Left lung (tissue), 14 donors: Measurements from ENCODE around the gene PKDCC. TPM values are rescaled to one million over a fixed set of nuclear protein-coding genes. Genes with fewer than 3 reads are reported as not detected.

Experiments used
- ATAC-seq: fragments of 200-7000 bp; cut with Tn5 transposase; one replicate; pipeline ENCODE4 v1.9.1; 2020; ENCODE audit warnings: moderate library complexity
- DNase-seq, 4 donors: peaks; one replicate each; pipeline ENCODE4 v3.0.0-alpha.2; 2013 to 2020
- H3K27ac ChIP-seq, 2 donors: fragments of 200-600 bp; sonication (generic) in 1 of 2; one replicate each; pipeline versions ENCODE4 v1.5.0 to v1.8.0; 2020 to 2021
- H3K27me3 ChIP-seq, 2 donors: fragments of 200-600 bp; sonication (generic) in 1 of 2; one replicate each; pipeline versions ENCODE4 v1.5.0 to v1.8.0; 2020 to 2021
- H3K36me3 ChIP-seq, 2 donors: fragments of 200-600 bp; sonication (generic) in 1 of 2; one replicate each; pipeline versions ENCODE4 v1.5.0 to v1.8.0; 2020 to 2021
- H3K4me1 ChIP-seq, 2 donors: fragments of 200-600 bp; one replicate each; pipeline ENCODE4 v1.8.0; 2021
- H3K4me3 ChIP-seq, 2 donors: fragments of 200-600 bp; sonication (generic) in 1 of 2; one replicate each; pipeline versions ENCODE4 v1.5.0 to v1.8.0; 2020 to 2021; ENCODE audit warnings: mild to moderate bottlenecking in 1 of 2
- H3K9me3 ChIP-seq, 2 donors: fragments of 200-600 bp; sonication (generic) in 1 of 2; one replicate each; pipeline versions ENCODE4 v1.5.0 to v1.8.0; 2020 to 2021
- intact Hi-C, 2 donors: fragments of 100-400 bp; cut with DNase I; formaldehyde crosslinking; loops; one replicate each; pipeline versions ENCODE4 v1.11.2 to v1.14.2; 2022
- long read RNA-seq, 12 donors: library from polyadenylated mRNA in 2 of 12; unstranded in 2 of 12; transcript quantifications; one replicate each; pipeline ENCODE4 v2.0.0 and lab custom pipeline, GENCODE V29; 2019 to 2026
- polyA plus RNA-seq, 6 donors: library from polyadenylated mRNA; unstranded; fragments of 120-200 nt; gene quantifications; one replicate each; pipeline ENCODE4 v1.2.1, GENCODE V29; 2013; ENCODE audit not compliant: insufficient read length in 6 of 6
- total RNA-seq, 2 donors: library from RNA; stranded (reverse); fragmentation: NEBNext Ultra II Directional; extraction: Animal tissue kit (Norgen Biotek cat#: 25700); gene quantifications; one replicate each; pipeline ENCODE4 v1.2.1, GENCODE V29; 2021
- TF ChIP-seq, protein P1 (sequence below), 2 donors: fragments of 200-600 bp; sonication (generic) in 1 of 2; IDR thresholded peaks; one replicate each; pipeline versions ENCODE4 v1.5.0 to v1.8.0; 2021; ENCODE audit warnings: antibody characterized with exemption in 2 of 2
- donor health status: DM: no; HTN: yes; CAD: no.
- donor health status: DM: no; HTN: no; CAD: no.

PKDCC gene
- total RNA-seq (10 to 100 TPM; 63.1 to 68.2 TPM), polyA plus RNA-seq (100 to 1,000 TPM; 101 to 224 (median 151) TPM)
- long read RNA-seq, donor 1, transcript PKDCC-201 (7 exons, 2,502 nt): major isoform, 18 of 31 reads
- long read RNA-seq, donor 1, partial matches to known transcripts: 6 of 31 reads
- long read RNA-seq, donor 1, other reads (novel, unspliced or antisense): 0 of 31 reads
- long read RNA-seq, donor 2, transcript PKDCC-201 (7 exons, 2,502 nt): major isoform, 17 of 23 reads
- long read RNA-seq, donor 2, partial matches to known transcripts: 0 of 23 reads
- long read RNA-seq, donor 2, other reads (novel, unspliced or antisense): 0 of 23 reads
- long read RNA-seq, donor 3, transcript PKDCC-201 (7 exons, 2,502 nt): major isoform, 21 of 25 reads
- long read RNA-seq, donor 3, partial matches to known transcripts: 0 of 25 reads
- long read RNA-seq, donor 3, other reads (novel, unspliced or antisense): 0 of 25 reads
- long read RNA-seq, donor 4, partial matches to known transcripts: 1 of 1 reads
- long read RNA-seq, donor 4, other reads (novel, unspliced or antisense): 0 of 1 reads
- long read RNA-seq, donor 5, transcript PKDCC-201 (7 exons, 2,502 nt): major isoform, 8 of 10 reads
- long read RNA-seq, donor 5, partial matches to known transcripts: 0 of 10 reads
- long read RNA-seq, donor 5, other reads (novel, unspliced or antisense): 0 of 10 reads
- long read RNA-seq, donor 6, transcript PKDCC-201 (7 exons, 2,502 nt): major isoform, 13 of 15 reads
- long read RNA-seq, donor 6, partial matches to known transcripts: 0 of 15 reads
- long read RNA-seq, donor 6, other reads (novel, unspliced or antisense): 0 of 15 reads
- long read RNA-seq, donor 7, transcript PKDCC-201 (7 exons, 2,502 nt): major isoform, 21 of 29 reads
- long read RNA-seq, donor 7, partial matches to known transcripts: 7 of 29 reads
- long read RNA-seq, donor 7, other reads (novel, unspliced or antisense): 0 of 29 reads
- long read RNA-seq, donor 8, transcript PKDCC-201 (7 exons, 2,502 nt): major isoform, 16 of 29 reads
- long read RNA-seq, donor 8, partial matches to known transcripts: 9 of 29 reads
- long read RNA-seq, donor 8, other reads (novel, unspliced or antisense): 0 of 29 reads
- long read RNA-seq, donor 9: 0 reads
- long read RNA-seq, donor 10: 0 reads
- long read RNA-seq, donor 11, transcript PKDCC-201 (7 exons, 2,502 nt): major isoform, 5 of 6 reads
- long read RNA-seq, donor 11, partial matches to known transcripts: 0 of 6 reads
- long read RNA-seq, donor 11, other reads (novel, unspliced or antisense): 0 of 6 reads
- long read RNA-seq, donor 12, transcript PKDCC-201 (7 exons, 2,502 nt): major isoform, 21 of 48 reads
- long read RNA-seq, donor 12, partial matches to known transcripts: 23 of 48 reads
- long read RNA-seq, donor 12, other reads (novel, unspliced or antisense): 0 of 48 reads

GRCh38 chr2:42047488-42048298 lies at the start of gene PKDCC:
Gene PKDCC (plus strand): TSS chr2:42048021. CDS start chr2:42048200, 179 bp downstream.
- Histone ChIP-seq H3K36me3 (no peaks in the 10 kb centered on the region), H3K4me3 (peak within 1 kb of the TSS; percentile 51 to 54), H3K9me3 (no peaks in the 10 kb centered on the region), H3K27me3 (peaks cover 0 to 72% of the 10 kb centered on the region in 2 donors), H3K4me1 (peaks cover 6 to 9% of the 10 kb centered on the region in 2 donors), H3K27ac (peak within 1 kb of the TSS; percentile 64 to 78)
- TF ChIP-seq, protein P1, sequence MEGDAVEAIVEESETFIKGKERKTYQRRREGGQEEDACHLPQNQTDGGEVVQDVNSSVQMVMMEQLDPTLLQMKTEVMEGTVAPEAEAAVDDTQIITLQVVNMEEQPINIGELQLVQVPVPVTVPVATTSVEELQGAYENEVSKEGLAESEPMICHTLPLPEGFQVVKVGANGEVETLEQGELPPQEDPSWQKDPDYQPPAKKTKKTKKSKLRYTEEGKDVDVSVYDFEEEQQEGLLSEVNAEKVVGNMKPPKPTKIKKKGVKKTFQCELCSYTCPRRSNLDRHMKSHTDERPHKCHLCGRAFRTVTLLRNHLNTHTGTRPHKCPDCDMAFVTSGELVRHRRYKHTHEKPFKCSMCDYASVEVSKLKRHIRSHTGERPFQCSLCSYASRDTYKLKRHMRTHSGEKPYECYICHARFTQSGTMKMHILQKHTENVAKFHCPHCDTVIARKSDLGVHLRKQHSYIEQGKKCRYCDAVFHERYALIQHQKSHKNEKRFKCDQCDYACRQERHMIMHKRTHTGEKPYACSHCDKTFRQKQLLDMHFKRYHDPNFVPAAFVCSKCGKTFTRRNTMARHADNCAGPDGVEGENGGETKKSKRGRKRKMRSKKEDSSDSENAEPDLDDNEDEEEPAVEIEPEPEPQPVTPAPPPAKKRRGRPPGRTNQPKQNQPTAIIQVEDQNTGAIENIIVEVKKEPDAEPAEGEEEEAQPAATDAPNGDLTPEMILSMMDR (IDR thresholded peaks at IDR 0.05): no peak
- intact Hi-C loops: no loop called here
- ATAC-seq (peak; percentile 91), DNase-seq (peak; percentile 82 to 94 (median 87))

DNA sequence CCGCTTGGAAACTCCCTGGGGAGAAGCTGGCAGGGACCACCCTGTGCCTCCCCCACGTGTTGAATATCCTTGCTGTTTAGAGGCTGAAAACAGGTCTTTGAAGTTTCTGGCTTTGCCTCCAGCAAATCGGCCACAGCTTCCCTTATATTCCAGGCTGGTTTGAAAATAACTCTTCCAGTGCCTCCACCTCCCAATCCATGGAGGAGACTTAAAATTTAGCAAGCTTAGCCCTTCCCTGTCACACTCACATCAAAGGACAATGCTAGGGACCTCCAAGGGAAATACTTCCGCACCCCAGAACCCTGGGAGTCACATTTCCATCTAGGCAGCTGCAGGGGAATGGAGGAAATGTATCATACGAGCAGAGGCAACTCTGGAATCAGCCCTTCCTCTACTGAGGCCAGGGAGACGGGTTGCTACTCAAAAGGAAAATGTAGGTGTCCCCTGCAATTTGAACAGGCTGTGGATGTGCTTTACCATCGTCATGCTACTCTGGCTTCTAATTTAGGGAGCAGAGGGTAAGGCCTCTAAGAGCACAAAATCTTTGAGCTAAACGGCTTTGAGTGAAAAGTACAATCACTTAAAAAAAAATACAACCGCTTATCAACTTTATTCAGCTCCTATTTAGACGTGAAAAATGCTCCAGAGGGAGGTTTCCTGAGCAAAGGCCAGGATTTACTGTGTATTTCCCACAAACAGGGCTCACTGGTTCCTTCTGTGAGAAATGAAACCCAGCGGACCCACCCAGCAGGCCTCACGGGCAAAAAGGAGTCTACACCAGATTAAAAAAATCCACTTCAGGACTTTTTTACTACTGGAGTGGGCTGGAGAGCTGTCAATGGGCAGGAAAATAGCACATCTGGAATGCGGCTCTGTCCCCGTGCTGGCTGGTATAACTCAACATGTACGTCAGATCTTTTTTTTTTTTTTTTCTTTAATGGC lies 49.4 kb upstream of the PKDCC start:
- TF ChIP-seq, protein P1 (IDR thresholded peaks at IDR 0.05): no peak
- H3K36me3 ChIP-seq: no peaks in the 10 kb centered on the region
- H3K4me1 ChIP-seq: no peaks in the 10 kb centered on the region
- ATAC-seq (peak; percentile 77), DNase-seq (peak in 2 of 4 donors; percentile 20 to 56)
- no peaks in the 10 kb centered on the region for H3K27me3 ChIP-seq
- no peak overlapping the region for H3K4me3 ChIP-seq
- peak overlapping the region in 1 of 2 donors; percentile 62 for H3K27ac ChIP-seq
- intact Hi-C loops: no loop called here
- H3K9me3 ChIP-seq: peaks cover 0 to 3% of the 10 kb centered on the region in 2 donors

DNA sequence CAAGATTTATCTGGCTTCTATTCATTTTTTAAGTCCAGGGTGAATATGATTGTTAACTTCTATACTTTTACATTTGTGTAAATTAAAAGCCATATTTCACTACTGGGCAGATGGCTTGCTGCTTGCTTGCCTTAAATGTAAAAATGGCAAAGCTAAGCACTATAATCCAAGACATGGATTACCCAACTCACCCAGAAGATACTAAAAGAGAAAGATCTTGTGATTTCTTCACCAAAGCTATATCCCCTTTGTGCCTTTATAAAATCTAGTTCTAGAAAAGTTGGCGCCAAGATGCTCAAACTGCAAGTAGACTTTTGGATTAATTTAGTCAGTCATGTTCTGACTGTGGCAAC lies 48.7 kb upstream of the PKDCC start:
- peak in 1 of 4 donors; percentile 23 for DNase-seq
- intact Hi-C loops: no loop called here
- H3K4me3 ChIP-seq: no peak overlapping the region
- no peaks in the 10 kb centered on the region for H3K27me3 ChIP-seq
- H3K27ac ChIP-seq: peak overlapping the region in 1 of 2 donors; percentile 62
- H3K4me1 ChIP-seq: no peaks in the 10 kb centered on the region
- H3K9me3 ChIP-seq: peaks cover 0 to 9% of the 10 kb centered on the region in 2 donors
- ATAC-seq: no peak
- H3K36me3 ChIP-seq: no peaks in the 10 kb centered on the region
- TF ChIP-seq, protein P1 (IDR thresholded peaks at IDR 0.05): no peak
